Right lobe of liver (tissue), 4 donors: ENCODE measurements around the gene RYR3.

Experiments
- CTCF ChIP-seq, 4 donors: fragments of 200-600 bp in 3 of 4; fragments of 450-650 bp in 1 of 4; IDR thresholded peaks; one replicate each; pipeline versions ENCODE4 v1.5.1 to v1.8.0; 2016 to 2022; ENCODE audit warnings: antibody characterized with exemption in 4 of 4, mild to moderate bottlenecking in 2 of 4
- POLR2A ChIP-seq: fragments of 450-650 bp; IDR thresholded peaks from one replicate; pipeline ENCODE4 v1.6.1; 2017; ENCODE audit warnings: antibody characterized with exemption, mild to moderate bottlenecking
- donor health status: DM: no; HTN: no; CAD: no.
- donor health status: DM: no; HTN: no; CAD: no.
- donor health status: DM: no; HTN: yes; CAD: no.

GRCh38 chr15:33662014-33662413, 351.2 kb downstream of the RYR3 start:
- TF ChIP-seq CTCF (IDR thresholded peaks at IDR 0.05): no peak
- no peak for TF ChIP-seq POLR2A
